B cell (primary cell): Measurements from ENCODE around the gene KCTD4.

Experiments used
- EZH2 ChIP-seq: IDR thresholded peaks from 2 replicates; pipeline ENCODE4 v1.6.1; 2012; ENCODE audit warnings: borderline replicate concordance, low read depth, mild to moderate bottlenecking, moderate library complexity, low read length; ENCODE audit not compliant: insufficient read depth, poor library complexity, severe bottlenecking
- TF ChIP-seq, protein P1 (sequence below): fragments of 200-600 bp; IDR thresholded peaks from one replicate; pipeline ENCODE4 v1.8.0; 2022; ENCODE audit warnings: antibody characterized with exemption, mild to moderate bottlenecking

DNA sequence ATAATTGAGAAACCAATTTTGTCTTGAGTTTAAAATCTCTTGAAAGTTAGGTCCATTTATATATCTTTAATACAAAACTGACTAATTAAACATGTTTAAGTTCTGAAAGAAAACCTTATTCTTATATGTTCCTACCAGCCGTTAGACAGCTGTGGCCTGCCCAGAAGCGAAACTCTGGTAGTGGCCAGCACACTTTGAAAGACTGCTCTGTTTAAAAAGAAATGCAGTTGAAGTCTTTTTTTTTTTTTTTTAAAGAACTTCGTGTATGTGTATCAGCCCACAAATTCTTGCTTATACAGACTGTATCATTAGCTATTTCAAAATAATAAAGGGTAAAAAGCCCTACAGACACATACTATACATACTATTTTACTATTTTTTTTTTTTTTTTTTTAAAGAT, 34.0 kb downstream of the KCTD4 start:
- no peak for TF ChIP-seq EZH2
- TF ChIP-seq, protein P1, sequence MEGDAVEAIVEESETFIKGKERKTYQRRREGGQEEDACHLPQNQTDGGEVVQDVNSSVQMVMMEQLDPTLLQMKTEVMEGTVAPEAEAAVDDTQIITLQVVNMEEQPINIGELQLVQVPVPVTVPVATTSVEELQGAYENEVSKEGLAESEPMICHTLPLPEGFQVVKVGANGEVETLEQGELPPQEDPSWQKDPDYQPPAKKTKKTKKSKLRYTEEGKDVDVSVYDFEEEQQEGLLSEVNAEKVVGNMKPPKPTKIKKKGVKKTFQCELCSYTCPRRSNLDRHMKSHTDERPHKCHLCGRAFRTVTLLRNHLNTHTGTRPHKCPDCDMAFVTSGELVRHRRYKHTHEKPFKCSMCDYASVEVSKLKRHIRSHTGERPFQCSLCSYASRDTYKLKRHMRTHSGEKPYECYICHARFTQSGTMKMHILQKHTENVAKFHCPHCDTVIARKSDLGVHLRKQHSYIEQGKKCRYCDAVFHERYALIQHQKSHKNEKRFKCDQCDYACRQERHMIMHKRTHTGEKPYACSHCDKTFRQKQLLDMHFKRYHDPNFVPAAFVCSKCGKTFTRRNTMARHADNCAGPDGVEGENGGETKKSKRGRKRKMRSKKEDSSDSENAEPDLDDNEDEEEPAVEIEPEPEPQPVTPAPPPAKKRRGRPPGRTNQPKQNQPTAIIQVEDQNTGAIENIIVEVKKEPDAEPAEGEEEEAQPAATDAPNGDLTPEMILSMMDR, result no peak
